Neural cell (in vitro differentiated cells): Measurements from ENCODE around the gene DHX8. TPM values are rescaled to one million over a fixed set of nuclear protein-coding genes. Genes with fewer than 3 reads are reported as not detected.

ENCODE experiments used
- H2AFZ ChIP-seq: fragments of 200-600, 300-800 bp; sonication (generic), shearing (Covaris generic); 2 replicates; pipeline ENCODE4 v1.6.0; 2014; ENCODE audit warnings: low read depth, mild to moderate bottlenecking, antibody characterized with exemption, low read length, moderate library complexity
- H3F3A ChIP-seq: fragments of 200-600 bp; shearing (Covaris generic); 2 replicates; pipeline ENCODE4 v1.6.1; 2016; ENCODE audit warnings: mild to moderate bottlenecking, moderate library complexity, mixed read lengths, antibody characterized with exemption, low read length; ENCODE audit not compliant: insufficient read depth, poor library complexity, severe bottlenecking
- H3K27ac ChIP-seq: fragments of 200-600, 300-800 bp; sonication (generic), shearing (Covaris generic); 2 replicates; pipeline ENCODE4 v1.5.1; 2014; ENCODE audit warnings: mild to moderate bottlenecking, low read length, moderate library complexity
- H3K27me3 ChIP-seq: fragments of 300-800, 200-600 bp; sonication (generic), shearing (Covaris generic); 2 replicates; pipeline ENCODE4 v1.6.0; 2014; ENCODE audit warnings: mild to moderate bottlenecking, low read depth, low read length, moderate library complexity; ENCODE audit not compliant: insufficient read depth
- H3K36me3 ChIP-seq: fragments of 300-800, 200-600 bp; sonication (generic), shearing (Covaris generic); 2 replicates; pipeline ENCODE4 v1.5.1; 2014; ENCODE audit warnings: mild to moderate bottlenecking, antibody characterized with exemption, low read length, moderate library complexity; ENCODE audit not compliant: insufficient read depth
- H3K4me2 ChIP-seq: fragments of 300-800, 200-600 bp; sonication (generic), shearing (Covaris generic); 2 replicates; pipeline ENCODE4 v1.6.0; 2014; ENCODE audit warnings: mild to moderate bottlenecking, low read length
- H3K4me3 ChIP-seq: fragments of 300-800, 200-600 bp; sonication (generic), shearing (Covaris generic); 2 replicates; pipeline ENCODE4 v1.5.1; 2014; ENCODE audit warnings: mild to moderate bottlenecking, low read length, moderate library complexity
- H3K79me2 ChIP-seq: fragments of 200-600 bp; shearing (Covaris generic); replicated peaks from 2 replicates; pipeline ENCODE4 v1.6.0; 2014; ENCODE audit warnings: mild to moderate bottlenecking, low read length, moderate library complexity; ENCODE audit not compliant: insufficient read depth
- H3K9ac ChIP-seq: fragments of 300-800, 200-600 bp; sonication (generic), shearing (Covaris generic); 2 replicates; pipeline ENCODE4 v1.6.1; 2016; ENCODE audit warnings: mild to moderate bottlenecking, low read length, mixed read lengths
- H3K9me2 ChIP-seq: fragments of 200-600 bp; shearing (Covaris generic); 2 replicates; pipeline ENCODE4 v1.6.1; 2016; ENCODE audit warnings: mild to moderate bottlenecking, low read length, mixed read lengths; ENCODE audit not compliant: insufficient read depth
- H3K9me3 ChIP-seq: fragments of 200-600, 300-800 bp; sonication (generic), shearing (Covaris generic); 2 replicates; pipeline ENCODE4 v1.6.1; 2016; ENCODE audit warnings: mild to moderate bottlenecking, mixed run types, low read length, moderate library complexity, mixed read lengths
- H4K20me1 ChIP-seq: fragments of 200-600 bp; shearing (Covaris generic); 2 replicates; pipeline ENCODE4 v1.6.1; 2016; ENCODE audit warnings: mild to moderate bottlenecking, mixed run types; ENCODE audit not compliant: insufficient read depth
- EP300 ChIP-seq: fragments of 450-650 bp; conservative IDR thresholded peaks from 2 replicates; pipeline ENCODE4 v1.6.1; 2014; ENCODE audit warnings: antibody characterized with exemption, mild to moderate bottlenecking, moderate library complexity; ENCODE audit not compliant: poor library complexity, severe bottlenecking
- EZH2 ChIP-seq: fragments of 200-600, 300-800 bp; shearing (Covaris generic), sonication (generic); IDR thresholded peaks from 2 replicates; pipeline ENCODE4 v1.6.1; 2014; ENCODE audit warnings: antibody characterized with exemption, low read length, borderline replicate concordance, mild to moderate bottlenecking; ENCODE audit not compliant: insufficient read depth, poor library complexity, severe bottlenecking
- MXI1 ChIP-seq: fragments of 450-650 bp; conservative IDR thresholded peaks from 2 replicates; pipeline ENCODE4 v1.6.1; 2014; ENCODE audit warnings: antibody characterized with exemption, mild to moderate bottlenecking; ENCODE audit not compliant: poor library complexity, severe bottlenecking
- POLR2AphosphoS5 ChIP-seq: IDR thresholded peaks from 2 replicates; pipeline ENCODE4 v1.6.1; 2012
- RAD21 ChIP-seq: fragments of 450-650 bp; conservative IDR thresholded peaks from 2 replicates; pipeline ENCODE4 v1.6.1; 2014; ENCODE audit warnings: antibody characterized with exemption, mild to moderate bottlenecking, moderate library complexity
- REST ChIP-seq: IDR thresholded peaks from 2 replicates; pipeline ENCODE4 v1.6.1; 2012; ENCODE audit warnings: borderline replicate concordance
- SMC3 ChIP-seq: fragments of 450-650 bp; conservative IDR thresholded peaks from 2 replicates; pipeline ENCODE4 v1.6.1; 2014; ENCODE audit warnings: antibody characterized with exemption, mild to moderate bottlenecking, moderate library complexity; ENCODE audit not compliant: poor library complexity
- TAF1 ChIP-seq: IDR thresholded peaks from 2 replicates; pipeline ENCODE4 v1.6.1; 2012; ENCODE audit warnings: low read depth
- polyA plus RNA-seq: library from polyadenylated mRNA; depleted of rRNA; stranded (reverse); fragments of >200 nt; gene quantifications from 2 replicates; pipeline ENCODE4 v1.2.3, GENCODE V29; 2014
- TF ChIP-seq, protein P1 (sequence below): fragments of 450-650 bp; IDR thresholded peaks from 2 replicates; pipeline ENCODE4 v1.5.1; 2014; ENCODE audit warnings: antibody characterized with exemption, mild to moderate bottlenecking, moderate library complexity; ENCODE audit not compliant: poor library complexity, severe bottlenecking

DHX8 gene
- polyA plus RNA-seq, 1 donor from 2014 or later = 19.4 TPM

DNA sequence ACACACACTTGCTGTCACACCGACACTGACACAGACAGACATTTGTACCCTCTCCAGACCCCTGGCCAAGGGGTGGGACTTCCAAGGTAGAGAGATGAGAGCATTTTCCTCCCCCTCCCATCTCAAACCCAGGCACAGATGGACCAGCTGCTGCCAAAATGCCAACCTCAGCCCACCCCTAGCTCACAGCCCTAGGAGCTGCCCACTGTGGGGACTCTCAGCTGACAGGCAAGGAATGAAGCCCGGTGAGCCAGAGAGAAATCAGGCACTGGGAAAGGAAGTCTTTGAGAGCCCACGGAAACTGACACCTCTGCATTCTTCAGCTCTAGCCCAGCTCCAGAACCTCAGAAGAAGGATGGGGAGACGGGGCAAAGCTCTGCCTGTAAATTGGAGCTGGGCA lies 59.5 kb downstream of the DHX8 start:
- H2AFZ ChIP-seq = no peak overlapping the region
- H4K20me1 ChIP-seq = no peaks in the 10 kb centered on the region
- no peaks in the 10 kb centered on the region for H3K79me2 ChIP-seq
- no peak overlapping the region for H3K27ac ChIP-seq
- H3K36me3 ChIP-seq = no peaks in the 10 kb centered on the region
- no peaks in the 10 kb centered on the region for H3K9me2 ChIP-seq
- H3F3A ChIP-seq = no peaks in the 10 kb centered on the region
- no peak overlapping the region for H3K9ac ChIP-seq
- TF ChIP-seq EP300 (no peak), EZH2 (no peak), POLR2AphosphoS5 (no peak), RAD21 (no peak), MXI1 (no peak), REST (no peak), TAF1 (no peak), SMC3 (no peak)
- TF ChIP-seq, protein P1, sequence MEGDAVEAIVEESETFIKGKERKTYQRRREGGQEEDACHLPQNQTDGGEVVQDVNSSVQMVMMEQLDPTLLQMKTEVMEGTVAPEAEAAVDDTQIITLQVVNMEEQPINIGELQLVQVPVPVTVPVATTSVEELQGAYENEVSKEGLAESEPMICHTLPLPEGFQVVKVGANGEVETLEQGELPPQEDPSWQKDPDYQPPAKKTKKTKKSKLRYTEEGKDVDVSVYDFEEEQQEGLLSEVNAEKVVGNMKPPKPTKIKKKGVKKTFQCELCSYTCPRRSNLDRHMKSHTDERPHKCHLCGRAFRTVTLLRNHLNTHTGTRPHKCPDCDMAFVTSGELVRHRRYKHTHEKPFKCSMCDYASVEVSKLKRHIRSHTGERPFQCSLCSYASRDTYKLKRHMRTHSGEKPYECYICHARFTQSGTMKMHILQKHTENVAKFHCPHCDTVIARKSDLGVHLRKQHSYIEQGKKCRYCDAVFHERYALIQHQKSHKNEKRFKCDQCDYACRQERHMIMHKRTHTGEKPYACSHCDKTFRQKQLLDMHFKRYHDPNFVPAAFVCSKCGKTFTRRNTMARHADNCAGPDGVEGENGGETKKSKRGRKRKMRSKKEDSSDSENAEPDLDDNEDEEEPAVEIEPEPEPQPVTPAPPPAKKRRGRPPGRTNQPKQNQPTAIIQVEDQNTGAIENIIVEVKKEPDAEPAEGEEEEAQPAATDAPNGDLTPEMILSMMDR = no peak
- H3K27me3 ChIP-seq = peaks cover 55% of the 10 kb centered on the region
- H3K9me3 ChIP-seq = no peaks in the 10 kb centered on the region
- no peak overlapping the region for H3K4me2 ChIP-seq
- H3K4me3 ChIP-seq = no peak overlapping the region

DNA sequence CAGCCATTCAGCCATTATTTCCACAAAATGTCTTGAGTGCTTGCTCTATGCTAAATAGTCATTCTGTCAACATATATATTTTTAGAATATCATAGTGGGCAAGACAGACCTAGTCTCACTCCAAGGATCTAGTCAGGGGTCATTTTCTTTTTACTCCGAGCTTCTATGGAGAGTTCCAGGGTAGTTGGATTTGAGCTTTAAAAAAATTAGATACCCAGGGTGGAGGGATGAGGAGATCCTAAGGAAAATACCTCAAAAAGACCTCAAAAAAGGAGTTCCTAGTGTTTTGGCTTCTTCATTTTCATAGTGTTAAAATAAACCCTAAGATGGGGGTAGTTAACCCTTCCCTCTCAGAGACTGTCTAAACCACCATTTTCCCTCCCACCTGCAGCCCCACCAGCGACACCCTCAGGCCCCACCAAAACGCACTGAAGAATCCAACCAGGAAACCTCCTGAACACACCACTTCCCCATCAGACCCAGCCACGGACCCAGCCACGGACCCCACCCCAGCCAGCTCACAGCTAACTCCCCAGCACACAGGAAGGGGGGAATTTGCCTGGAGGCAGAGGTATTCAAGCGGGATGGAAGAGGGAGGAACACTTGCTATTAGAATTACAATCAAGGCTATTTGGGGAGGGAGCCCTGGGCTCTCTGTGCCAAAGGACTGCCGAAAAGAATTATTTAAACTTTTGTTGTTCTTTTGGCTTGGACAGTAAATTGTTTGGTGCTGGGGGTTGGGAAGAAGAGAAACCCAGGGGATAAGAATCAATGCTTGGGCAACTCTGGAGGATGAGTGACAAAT lies 60.2 kb downstream of the DHX8 start:
- no peaks in the 10 kb centered on the region for H3K36me3 ChIP-seq
- no peaks in the 10 kb centered on the region for H3F3A ChIP-seq
- no peaks in the 10 kb centered on the region for H3K79me2 ChIP-seq
- H2AFZ ChIP-seq = no peak overlapping the region
- TF ChIP-seq TAF1 = no peak
- TF ChIP-seq, protein P1 = no peak
- no peak for TF ChIP-seq EZH2
- no peak for TF ChIP-seq EP300
- no peak for TF ChIP-seq MXI1
- no peak for TF ChIP-seq SMC3
- TF ChIP-seq REST = no peak
- no peak for TF ChIP-seq RAD21
- TF ChIP-seq POLR2AphosphoS5 = no peak
- no peak overlapping the region for H3K4me2 ChIP-seq
- H4K20me1 ChIP-seq = no peaks in the 10 kb centered on the region
- H3K27me3 ChIP-seq = peaks cover 55% of the 10 kb centered on the region
- no peaks in the 10 kb centered on the region for H3K9me3 ChIP-seq
- no peak overlapping the region for H3K9ac ChIP-seq
- H3K4me3 ChIP-seq = no peak overlapping the region
- H3K27ac ChIP-seq = no peak overlapping the region
- H3K9me2 ChIP-seq = no peaks in the 10 kb centered on the region
